GM12891 (cell line): ENCODE results near the gene ANGPTL4.

Experiments
- PAX5 ChIP-seq: IDR thresholded peaks from 2 replicates; pipeline ENCODE4 v1.6.1; 2011; ENCODE audit warnings: low read length, moderate library complexity, mild to moderate bottlenecking; ENCODE audit not compliant: insufficient read depth, severe bottlenecking
- POLR2A ChIP-seq: IDR thresholded peaks from 2 replicates; pipeline ENCODE4 v1.6.1; 2011; ENCODE audit warnings: low read depth, low read length, control low read depth
- POLR2AphosphoS5 ChIP-seq: IDR thresholded peaks from 2 replicates; pipeline ENCODE4 v1.6.1; 2011; ENCODE audit warnings: low read depth, low read length, control low read depth
- POU2F2 ChIP-seq: IDR thresholded peaks from 2 replicates; pipeline ENCODE4 v1.6.1; 2011; ENCODE audit warnings: low read depth, mild to moderate bottlenecking, control low read depth, low read length, moderate library complexity
- SPI1 ChIP-seq: IDR thresholded peaks from 2 replicates; pipeline ENCODE4 v1.6.1; 2011; ENCODE audit warnings: low read depth, low read length, control low read depth
- TAF1 ChIP-seq: IDR thresholded peaks from 2 replicates; pipeline ENCODE4 v1.6.1; 2011; ENCODE audit warnings: low read depth, low read length, control low read depth

DNA sequence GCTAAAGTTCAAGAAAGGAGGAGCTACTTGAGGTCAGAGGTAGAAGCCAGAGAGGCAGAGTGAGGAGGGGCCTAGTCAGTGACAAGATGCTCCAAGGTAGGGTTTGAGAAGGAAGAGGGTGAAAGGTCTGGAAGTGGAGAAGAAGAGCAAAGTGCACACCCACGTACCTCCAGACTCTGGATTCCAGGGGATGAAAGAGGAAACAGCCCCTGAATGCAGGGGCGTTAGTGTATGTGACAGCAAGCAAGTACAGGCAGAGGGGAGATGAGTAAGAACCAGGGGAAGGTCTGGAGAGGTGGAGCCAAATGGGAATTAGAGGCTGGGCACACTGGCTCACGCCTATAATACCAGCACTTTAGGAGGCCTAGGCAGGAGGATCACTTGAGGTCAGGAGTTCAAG, 34.0 kb upstream of the ANGPTL4 start:
- TF ChIP-seq POLR2AphosphoS5 (no peak), POLR2A (no peak), TAF1 (no peak), PAX5 (no peak), SPI1 (no peak), POU2F2 (no peak)
